NB4 (cell line): ENCODE data around the gene IRAK1BP1.

ENCODE experiments used
- MAX ChIP-seq: IDR thresholded peaks from 2 replicates; pipeline ENCODE4 v1.6.1; 2011; ENCODE audit warnings: low read depth, low read length
- POLR2A ChIP-seq: IDR thresholded peaks from 2 replicates; pipeline ENCODE4 v1.6.1; 2011; ENCODE audit warnings: mild to moderate bottlenecking; ENCODE audit not compliant: insufficient read length; ENCODE audit errors: extremely low read depth

GRCh38 chr6:78917788-78918187 lies 50.4 kb downstream of the IRAK1BP1 start:
- no peak for TF ChIP-seq MAX
- TF ChIP-seq POLR2A: no peak
